HG03432 (cell line): ENCODE measurements around the gene PREX1.

ENCODE experiments used
- ATAC-seq: cut with Tn5 transposase; IDR thresholded peaks from one replicate; pipeline ENCODE4 v1.9.1; 2021; ENCODE audit warnings: mild to moderate bottlenecking, moderate library complexity; ENCODE audit not compliant: unreplicated experiment

Gene PREX1

GRCh38 chr20:48626938-48627736 lies 200.7 kb downstream of the PREX1 start:
- ATAC-seq: no peak

- no peak for ATAC-seq
Observed at GRCh38 chr20:48626226-48626937, 201.4 kb downstream of the PREX1 start.

- no peak for ATAC-seq
Observed at GRCh38 chr20:48625136-48625900, 202.5 kb downstream of the PREX1 start.

- no peak for ATAC-seq
Observed at GRCh38 chr20:48624315-48625020, 203.3 kb downstream of the PREX1 start.

GRCh38 chr20:48623906-48624265 lies 203.9 kb downstream of the PREX1 start:
- ATAC-seq: no peak

DNA sequence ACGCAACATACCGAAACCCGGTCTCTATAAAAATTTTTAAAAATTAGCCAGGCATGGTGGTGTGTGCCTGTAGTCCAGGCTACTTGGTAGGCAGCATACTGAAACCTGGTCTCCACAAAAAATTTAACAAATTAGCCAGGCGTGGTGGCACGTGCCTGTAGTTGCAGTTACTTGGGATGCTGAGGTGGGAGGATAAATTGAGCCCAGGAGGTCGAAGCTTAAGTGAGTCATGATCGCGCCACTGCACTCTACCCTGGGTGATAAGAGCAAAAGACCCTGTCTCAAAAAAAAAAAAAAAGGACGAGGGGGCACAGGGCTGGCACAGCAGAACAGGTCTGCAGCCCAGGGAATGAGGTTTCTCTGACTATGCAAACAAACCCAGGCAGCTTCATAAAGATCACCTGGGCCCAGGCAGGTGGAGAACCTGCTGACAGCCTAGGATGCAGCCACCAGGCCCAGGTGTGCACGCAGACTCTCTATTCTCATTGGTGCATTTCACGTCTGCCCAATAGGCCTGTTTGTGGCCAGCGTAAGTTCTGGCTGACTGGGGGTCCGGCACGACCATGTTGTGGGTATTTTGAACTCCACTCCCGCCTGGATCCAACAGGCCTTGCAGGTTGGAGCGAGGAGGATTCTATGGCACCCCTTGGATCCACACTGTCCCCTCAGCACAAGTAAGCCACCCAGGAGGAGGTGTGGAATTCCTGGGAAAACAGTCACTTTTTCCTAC lies 204.5 kb downstream of the PREX1 start:
- ATAC-seq: no peak

DNA sequence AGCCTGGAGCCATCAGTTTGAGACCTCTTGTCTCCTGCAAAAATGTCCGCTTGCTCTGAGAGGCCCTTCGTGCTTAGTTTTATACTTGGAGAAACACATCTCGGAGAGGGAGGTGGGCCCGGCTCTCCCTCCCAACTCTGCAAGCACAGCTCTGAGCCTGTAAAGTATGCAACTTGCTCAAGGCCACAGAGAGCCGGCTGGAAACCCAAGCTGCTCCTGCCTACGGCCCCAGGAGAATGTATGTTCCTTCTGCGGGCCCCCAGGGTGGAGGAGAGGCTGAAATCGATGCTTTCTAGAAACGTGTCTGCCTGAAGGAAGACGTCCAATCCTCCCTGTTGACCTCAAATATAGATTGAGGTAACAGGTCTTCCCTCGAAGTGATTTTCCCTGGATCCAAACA lies 205.4 kb downstream of the PREX1 start:
- no peak for ATAC-seq

DNA sequence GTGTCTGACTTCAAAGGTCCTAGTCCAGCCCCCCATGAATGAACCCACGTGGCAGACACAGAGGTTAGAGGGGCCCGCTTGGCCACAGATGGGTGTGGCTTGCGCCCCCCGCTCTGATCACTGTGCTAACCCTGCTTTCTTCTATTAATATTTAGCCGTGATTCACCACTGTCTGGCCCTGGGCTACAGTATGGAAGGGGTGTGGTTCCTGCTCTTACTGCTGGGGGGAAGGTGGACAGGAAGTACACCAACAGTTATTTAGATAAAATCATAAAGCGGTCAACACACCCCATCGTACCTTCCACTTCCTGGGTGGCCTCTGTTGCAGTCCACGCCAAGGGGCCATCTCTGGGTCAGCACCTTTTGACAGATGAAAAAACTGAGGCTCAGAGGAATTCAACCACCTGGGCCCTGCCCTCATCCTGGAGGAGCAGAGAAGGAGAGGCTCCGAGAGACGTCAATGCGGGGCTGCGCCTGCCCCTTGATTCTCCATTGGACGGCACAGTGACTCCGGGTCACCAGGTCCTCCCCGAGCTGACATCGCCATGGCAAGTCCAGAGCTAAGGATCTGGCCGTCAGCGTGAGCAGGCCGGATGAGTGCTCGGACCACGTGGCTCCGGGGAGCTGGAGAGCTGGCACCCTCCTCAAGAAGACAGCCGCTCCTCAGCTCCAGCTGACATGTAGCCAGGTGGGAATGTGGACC lies 206.3 kb downstream of the PREX1 start:
- ATAC-seq: no peak

- peak; percentile 52 for ATAC-seq
Observed at GRCh38 chr20:48620507-48621375, 207.1 kb downstream of the PREX1 start.

DNA sequence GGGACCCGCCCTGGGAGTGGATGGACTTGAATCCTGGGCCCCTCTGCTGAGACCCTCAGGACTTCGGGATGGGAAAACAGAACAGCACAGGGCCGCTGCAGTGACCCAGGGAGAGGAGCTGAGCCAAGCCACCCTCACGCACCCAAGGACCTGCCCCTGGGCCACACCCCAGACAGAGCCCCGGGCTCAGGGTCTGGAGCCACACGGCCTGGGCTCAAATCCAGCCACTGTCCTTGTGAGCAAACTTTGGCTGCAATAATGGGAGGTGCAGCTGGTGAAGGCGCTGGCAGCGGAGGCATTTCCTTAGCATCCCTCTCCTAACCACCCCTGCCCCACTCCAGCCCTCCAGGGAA lies 207.7 kb downstream of the PREX1 start:
- ATAC-seq: no peak

DNA sequence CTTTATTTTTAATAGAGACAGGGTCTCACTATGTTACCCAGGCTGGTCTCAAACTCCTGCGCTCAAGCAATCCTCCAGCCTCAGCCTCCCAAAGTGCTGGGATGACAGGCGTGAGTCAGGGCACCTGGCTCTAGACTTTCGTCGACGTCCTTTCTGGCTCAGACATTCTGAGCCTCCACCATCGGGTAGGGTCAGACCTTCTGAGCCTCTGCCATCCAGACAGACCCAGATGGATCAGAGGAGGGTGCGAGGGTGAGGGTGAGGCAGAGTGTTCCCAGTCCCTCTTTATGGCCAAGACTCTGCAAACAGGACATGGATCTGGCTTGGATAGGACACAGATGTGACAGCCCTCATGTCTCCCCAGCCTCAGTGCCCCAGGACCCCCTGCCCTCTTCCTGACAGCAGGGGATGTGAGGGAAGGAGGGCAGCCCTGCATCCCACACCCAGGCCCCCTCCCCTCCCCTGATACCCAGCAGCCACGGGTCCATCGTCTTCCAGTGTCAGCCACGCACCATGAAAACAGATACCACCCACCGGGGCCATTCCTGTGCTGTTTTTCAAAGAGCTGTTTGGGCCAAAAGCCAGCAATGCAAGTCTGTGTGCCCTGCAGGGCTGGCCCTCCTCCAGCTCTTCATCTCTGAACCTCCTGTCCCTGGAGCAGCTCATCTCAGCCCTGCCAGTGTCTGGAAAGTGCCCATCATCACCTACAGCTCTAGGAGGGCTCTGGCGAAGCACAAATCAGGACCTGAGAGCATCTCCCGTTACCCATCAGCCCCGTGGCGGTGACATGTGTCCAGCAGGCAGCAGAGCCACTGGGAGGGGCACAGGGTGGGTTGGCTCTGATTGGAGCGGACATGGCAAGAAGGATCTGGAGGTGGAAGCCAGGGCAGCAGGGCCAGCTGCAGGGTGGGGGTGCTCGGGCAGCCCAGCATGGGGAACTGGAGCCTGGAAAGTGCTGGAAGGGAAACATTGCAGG lies 208.4 kb downstream of the PREX1 start:
- no peak for ATAC-seq

DNA sequence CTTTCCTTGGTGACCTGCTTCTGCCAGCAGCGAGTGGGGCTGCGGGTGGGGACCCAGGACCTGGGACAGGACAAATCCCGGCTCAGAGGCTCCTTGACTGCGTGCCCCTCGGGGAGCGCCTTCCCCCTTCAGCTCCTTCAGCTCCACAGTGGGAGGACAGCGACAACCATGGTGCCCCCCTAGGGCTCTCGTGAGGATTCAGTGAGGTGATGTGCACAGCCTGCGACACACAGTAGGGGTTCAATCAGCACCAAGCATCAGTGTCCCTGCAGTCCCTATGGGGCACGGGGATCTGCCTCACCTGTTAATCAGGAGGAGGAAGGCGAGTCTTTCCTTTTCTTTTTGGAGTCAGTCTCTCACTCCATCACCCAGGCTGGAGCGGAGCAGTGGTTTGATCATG lies 209.2 kb downstream of the PREX1 start:
- ATAC-seq: no peak

DNA sequence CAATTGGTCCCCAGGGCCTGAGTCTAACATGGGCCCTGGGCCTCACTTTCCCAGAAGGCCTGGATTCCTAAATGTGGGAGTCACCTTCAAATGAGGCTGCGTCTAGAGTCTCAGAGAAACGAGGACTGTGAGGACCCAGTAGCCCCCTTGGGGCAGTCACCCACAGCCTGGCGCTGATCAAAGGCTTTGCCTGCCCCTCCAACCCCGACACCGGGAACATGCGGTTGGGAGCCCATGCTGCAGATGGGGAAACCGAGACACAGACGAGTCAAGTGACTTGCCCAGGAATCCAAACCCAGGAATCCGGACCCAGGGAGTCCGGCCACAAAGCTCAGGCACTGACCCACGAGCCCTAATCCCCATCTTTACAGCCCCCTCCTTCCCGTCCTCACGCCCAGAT lies 209.7 kb downstream of the PREX1 start:
- ATAC-seq: no peak

- ATAC-seq: no peak
Observed at GRCh38 chr20:48617481-48617880, 210.3 kb downstream of the PREX1 start.

GRCh38 chr20:48616481-48616880 lies 211.3 kb downstream of the PREX1 start:
- no peak for ATAC-seq

- no peak for ATAC-seq
Observed at GRCh38 chr20:48615871-48616270, 211.9 kb downstream of the PREX1 start.

GRCh38 chr20:48614593-48615274 lies 213.1 kb downstream of the PREX1 start:
- ATAC-seq: no peak
